Activated naive CD8-positive, alpha-beta T cell treated with anti-CD3 and anti-CD28 coated beads, Interleukin-2, amount 10 ng/mL, durations not matched to agents 7 days and 5 days (primary cell): ENCODE measurements around the gene ABL2. TPM values are rescaled to one million over a fixed set of nuclear protein-coding genes. Genes with fewer than 3 reads are reported as not detected.
"Not testable (repeated sequence)": the region's sequence is repeated elsewhere in the genome, so short reads cannot be mapped to it uniquely, and the experiment has no call there.

Source experiments
- ATAC-seq: fragments of 150-1000 bp; cut with Tn5 transposase; one replicate; pipeline ENCODE4 v1.10.0; 2021; ENCODE audit warnings: low read depth, moderate library complexity
- POLR2A ChIA-PET: fragments of 350-600 bp; sonication (Branson Sonifier 250); formaldehyde crosslinking; loops from one replicate; lab custom pipeline; 2021; ENCODE audit warnings: antibody characterized with exemption; lab: Charles Lee
- DNase-seq: peaks from one replicate; pipeline ENCODE4 v3.0.0; 2021
- H3K27ac Mint-ChIP-seq: one replicate; pipeline ENCODE4 v1.8.0; 2022; ENCODE audit warnings: mild to moderate bottlenecking, mixed read lengths
- H3K27me3 Mint-ChIP-seq: one replicate; pipeline ENCODE4 v1.8.0; 2022; ENCODE audit warnings: mild to moderate bottlenecking, moderate library complexity, mixed read lengths
- H3K36me3 Mint-ChIP-seq: one replicate; pipeline ENCODE4 v1.8.0; 2021; ENCODE audit warnings: mild to moderate bottlenecking, mixed read lengths
- H3K4me1 Mint-ChIP-seq: one replicate; pipeline ENCODE4 v1.8.0; 2021; ENCODE audit warnings: mixed read lengths
- H3K4me3 Mint-ChIP-seq: one replicate; pipeline ENCODE4 v1.8.0; 2022; ENCODE audit warnings: mild to moderate bottlenecking, moderate library complexity, mixed read lengths
- H3K9me3 Mint-ChIP-seq: one replicate; pipeline ENCODE4 v1.8.0; 2021; ENCODE audit warnings: mixed read lengths
- total RNA-seq, 2 experiments: library from RNA; stranded (reverse); gene quantifications; one replicate each; pipeline ENCODE4 v1.2.3, GENCODE V29; 2021

ABL2 gene
- 10 to 100 TPM in 1 of 2 experiments, 1 to 10 TPM in 1; 9.7 to 11.2 TPM for total RNA-seq

DNA sequence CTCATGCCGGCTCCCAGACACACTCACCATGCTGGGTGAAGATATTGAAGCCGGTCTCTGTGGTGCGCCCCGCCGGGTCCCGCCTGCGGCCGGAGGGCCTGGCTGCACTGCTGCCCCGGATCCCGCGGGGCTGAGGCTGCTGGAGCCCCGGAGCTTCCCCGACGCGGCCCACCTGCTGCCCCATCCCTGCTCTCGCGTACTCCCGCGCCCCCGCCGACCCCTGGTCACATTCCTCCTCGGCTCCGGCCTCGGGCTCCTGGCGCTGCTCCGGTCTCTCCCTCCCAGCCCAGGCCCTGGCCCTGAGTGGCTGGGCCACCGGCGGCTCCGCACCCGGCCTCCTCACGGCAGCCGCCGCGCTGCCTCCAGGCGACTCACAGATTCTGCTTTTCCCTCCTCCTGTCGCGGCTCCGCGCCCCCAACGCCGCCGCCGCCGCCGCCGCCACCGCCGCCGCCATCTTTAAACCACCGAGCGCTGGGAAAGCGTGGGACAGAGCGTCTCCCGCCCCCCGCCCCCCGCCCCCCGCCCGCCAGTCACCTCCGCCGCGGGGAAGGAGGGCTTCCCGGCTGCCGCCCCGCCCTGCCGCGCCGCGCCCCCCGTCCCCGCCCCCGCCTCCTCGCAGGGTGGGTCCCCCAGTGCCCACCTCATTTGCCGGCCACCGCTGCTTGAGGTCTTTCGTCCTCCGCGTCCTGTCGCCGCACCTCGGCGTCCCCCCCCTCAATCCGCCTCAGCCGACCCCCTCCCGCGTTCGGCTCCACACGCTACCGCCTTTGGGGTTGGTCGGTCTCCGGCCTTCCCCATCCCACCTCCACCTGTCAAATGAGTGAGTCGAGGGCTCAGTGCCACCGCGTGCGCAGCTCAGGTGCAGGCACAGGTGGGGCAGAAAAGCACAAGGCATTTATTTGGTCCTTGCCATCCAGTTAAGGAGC lies at the start of gene ABL2:
TSS of gene ABL2 (minus strand) at position 464 of the 927 bp plus-strand sequence. CDS start at position 184, 280 bp downstream.
- H3K4me3 Mint-ChIP-seq: peak within 1 kb of the TSS; percentile 89
- no peaks in the 10 kb centered on the region for H3K36me3 Mint-ChIP-seq
- H3K27ac Mint-ChIP-seq: peak within 1 kb of the TSS; percentile 80
- peaks cover 5% of the 10 kb centered on the region for H3K27me3 Mint-ChIP-seq
- peak; percentile 64 for DNase-seq
- H3K4me1 Mint-ChIP-seq: peaks cover 16% of the 10 kb centered on the region
- H3K9me3 Mint-ChIP-seq: no peaks in the 10 kb centered on the region
- peak; percentile 65 for ATAC-seq
- POLR2A ChIA-PET: no interaction called here

DNA sequence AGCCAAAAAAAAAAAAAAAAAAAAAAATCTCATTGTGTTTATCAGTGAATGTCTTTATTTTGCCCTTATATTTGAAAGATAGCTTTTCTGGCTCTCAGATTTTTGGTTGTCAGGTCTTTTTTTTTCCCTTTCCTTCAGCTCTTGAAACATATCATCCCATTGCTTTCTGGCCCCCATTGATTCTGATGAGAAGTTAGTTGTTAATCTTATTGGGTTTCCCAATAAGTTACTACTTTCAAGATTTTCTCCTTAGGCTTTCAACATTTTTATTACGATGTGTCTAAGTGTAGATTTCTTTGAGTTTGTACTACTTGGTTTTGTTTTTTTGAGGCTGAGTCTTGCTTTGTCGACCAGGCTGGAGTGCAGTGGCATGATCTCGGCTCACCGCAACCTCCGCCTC lies 49.4 kb upstream of the ABL2 start:
- H3K4me3 Mint-ChIP-seq: no peak overlapping the region
- no peak overlapping the region for H3K27ac Mint-ChIP-seq
- ATAC-seq (no peak), DNase-seq (no peak)
- H3K36me3 Mint-ChIP-seq: peaks cover 3% of the 10 kb centered on the region
- POLR2A ChIA-PET: no interaction called here
- H3K9me3 Mint-ChIP-seq: peaks cover 6% of the 10 kb centered on the region
- peaks cover 2% of the 10 kb centered on the region for H3K27me3 Mint-ChIP-seq
- H3K4me1 Mint-ChIP-seq: no peaks in the 10 kb centered on the region

DNA sequence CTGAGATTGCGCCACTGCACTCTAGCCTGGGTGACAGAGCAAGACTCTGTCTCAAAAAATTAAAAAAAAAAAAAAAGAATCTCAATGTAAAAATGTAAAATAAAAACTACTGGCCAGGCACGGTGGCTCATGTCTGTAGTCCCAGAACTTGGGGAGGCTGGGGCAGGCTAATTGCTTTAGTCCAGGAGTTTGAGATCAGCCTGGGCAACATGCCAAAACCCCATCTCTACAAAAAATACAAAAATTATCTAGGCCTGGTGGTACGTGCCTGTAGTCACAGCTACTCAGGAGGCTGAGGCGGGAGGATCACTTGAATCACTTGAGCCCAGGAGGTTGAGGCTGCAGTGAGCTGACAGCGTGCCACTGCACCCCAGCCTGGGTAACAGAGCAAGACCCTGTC lies 44.9 kb upstream of the ABL2 start:
- not testable (repeated sequence) for H3K4me3 Mint-ChIP-seq, H3K4me1 Mint-ChIP-seq, H3K36me3 Mint-ChIP-seq, H3K27me3 Mint-ChIP-seq, DNase-seq, H3K9me3 Mint-ChIP-seq, ATAC-seq, H3K27ac Mint-ChIP-seq
- POLR2A ChIA-PET: interaction anchor here (0.7 kb wide), 2 partner anchors 41 to 250 kb away, joined by 3 to 4 read pairs; no protein-coding TSS in a partner anchor

DNA sequence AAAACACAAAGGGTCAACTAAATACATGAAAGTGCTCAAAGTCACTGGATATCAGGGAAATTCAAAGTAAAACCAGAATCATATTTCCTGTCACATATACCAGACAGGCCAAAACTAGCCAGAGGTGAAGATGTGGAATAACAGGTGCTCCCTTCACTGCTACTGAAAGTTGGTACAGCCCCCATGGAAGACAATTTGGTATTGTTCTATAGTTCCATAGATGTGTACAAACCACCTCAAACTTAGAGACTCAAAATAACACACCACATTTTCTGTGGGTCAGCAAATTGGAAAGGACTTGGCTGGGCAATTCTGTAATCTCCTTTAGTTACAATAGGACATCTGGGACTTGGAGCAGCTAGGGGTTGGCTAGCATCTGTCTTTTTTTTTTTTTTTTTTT lies 39.6 kb upstream of the ABL2 start:
- H3K27me3 Mint-ChIP-seq: peaks cover 2% of the 10 kb centered on the region

DNA sequence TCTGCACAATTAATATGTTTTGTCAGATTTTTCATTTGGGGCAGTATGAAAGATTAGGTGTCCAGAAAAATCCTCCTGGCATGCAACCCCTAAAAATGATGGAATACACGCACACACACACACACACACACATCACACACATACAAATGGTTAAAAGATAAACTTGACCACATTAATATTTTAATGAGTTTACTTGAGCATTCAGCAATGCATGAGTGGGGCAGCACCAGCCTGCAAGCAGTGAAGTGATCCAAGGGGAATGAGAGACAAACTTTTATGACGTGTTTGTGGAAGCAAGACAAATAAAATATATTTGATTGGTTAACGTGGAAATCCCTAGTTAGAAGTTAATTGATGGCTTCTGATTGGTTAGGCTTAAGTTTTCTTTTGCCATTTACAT lies 35.0 kb upstream of the ABL2 start:
- Mint-ChIP-seq H3K4me1 (no peaks in the 10 kb centered on the region), H3K27me3 (peaks cover 2% of the 10 kb centered on the region), H3K27ac (no peak overlapping the region), H3K9me3 (no peaks in the 10 kb centered on the region), H3K4me3 (no peak overlapping the region), H3K36me3 (no peaks in the 10 kb centered on the region)
- ATAC-seq: no peak
- POLR2A ChIA-PET: no interaction called here
- DNase-seq: no peak

More for the DNA sequence above, 39.6 kb upstream of the ABL2 start:
- POLR2A ChIA-PET: no interaction called here
- Mint-ChIP-seq H3K27ac (no peak overlapping the region), H3K9me3 (no peaks in the 10 kb centered on the region), H3K4me3 (no peak overlapping the region), H3K36me3 (no peaks in the 10 kb centered on the region), H3K4me1 (no peaks in the 10 kb centered on the region)
- ATAC-seq (no peak), DNase-seq (no peak)

DNA sequence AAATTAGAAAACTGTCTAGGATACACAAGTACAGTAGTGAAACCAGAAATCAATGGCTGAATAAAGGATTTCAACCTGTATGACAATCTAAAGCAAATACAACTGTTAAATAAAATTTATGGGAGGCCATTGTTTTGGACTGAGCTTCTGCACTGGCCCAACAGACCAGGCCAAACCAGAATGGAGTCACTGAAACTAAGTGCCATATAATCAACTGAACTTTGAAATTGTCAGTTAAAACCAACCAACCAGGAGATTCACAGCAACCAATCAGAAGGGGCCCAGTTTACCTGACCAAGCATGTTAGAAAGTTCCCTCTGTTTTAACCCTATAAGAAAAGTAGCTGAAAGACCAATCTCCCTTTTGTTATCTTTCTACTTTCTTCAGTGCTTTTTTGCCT lies 33.6 kb upstream of the ABL2 start:
- no peak overlapping the region for H3K27ac Mint-ChIP-seq
- DNase-seq: no peak

DNA sequence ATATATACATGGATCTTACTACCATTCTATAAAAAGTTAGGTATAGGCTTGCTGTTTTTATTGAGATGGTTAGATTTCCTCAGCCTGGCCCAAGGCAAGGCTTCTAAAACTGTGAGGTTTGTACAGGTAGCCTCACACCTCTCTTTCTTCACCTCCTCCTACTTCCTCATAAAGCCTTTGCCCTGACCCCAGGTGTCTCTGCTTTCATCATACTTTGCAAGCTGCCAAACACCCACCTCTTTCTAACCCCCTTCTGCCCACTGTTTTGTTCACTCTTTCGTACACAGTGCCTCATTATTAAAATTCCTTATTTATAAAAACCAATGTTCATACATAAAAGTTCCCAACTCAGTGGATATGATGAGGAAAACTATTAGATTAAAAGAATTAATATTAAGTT lies 32.7 kb upstream of the ABL2 start:
- POLR2A ChIA-PET: no interaction called here
- ATAC-seq: no peak
- no peaks in the 10 kb centered on the region for H3K9me3 Mint-ChIP-seq
- no peaks in the 10 kb centered on the region for H3K27me3 Mint-ChIP-seq
- no peak overlapping the region for H3K4me3 Mint-ChIP-seq
- no peak for DNase-seq
- no peaks in the 10 kb centered on the region for H3K4me1 Mint-ChIP-seq
- H3K27ac Mint-ChIP-seq: no peak overlapping the region
- H3K36me3 Mint-ChIP-seq: no peaks in the 10 kb centered on the region

More for the DNA sequence above, 33.6 kb upstream of the ABL2 start:
- no peaks in the 10 kb centered on the region for H3K9me3 Mint-ChIP-seq
- H3K4me3 Mint-ChIP-seq: no peak overlapping the region
- no peaks in the 10 kb centered on the region for H3K4me1 Mint-ChIP-seq
- no peak for ATAC-seq
- POLR2A ChIA-PET: no interaction called here
- H3K27me3 Mint-ChIP-seq: no peaks in the 10 kb centered on the region
- no peaks in the 10 kb centered on the region for H3K36me3 Mint-ChIP-seq

DNA sequence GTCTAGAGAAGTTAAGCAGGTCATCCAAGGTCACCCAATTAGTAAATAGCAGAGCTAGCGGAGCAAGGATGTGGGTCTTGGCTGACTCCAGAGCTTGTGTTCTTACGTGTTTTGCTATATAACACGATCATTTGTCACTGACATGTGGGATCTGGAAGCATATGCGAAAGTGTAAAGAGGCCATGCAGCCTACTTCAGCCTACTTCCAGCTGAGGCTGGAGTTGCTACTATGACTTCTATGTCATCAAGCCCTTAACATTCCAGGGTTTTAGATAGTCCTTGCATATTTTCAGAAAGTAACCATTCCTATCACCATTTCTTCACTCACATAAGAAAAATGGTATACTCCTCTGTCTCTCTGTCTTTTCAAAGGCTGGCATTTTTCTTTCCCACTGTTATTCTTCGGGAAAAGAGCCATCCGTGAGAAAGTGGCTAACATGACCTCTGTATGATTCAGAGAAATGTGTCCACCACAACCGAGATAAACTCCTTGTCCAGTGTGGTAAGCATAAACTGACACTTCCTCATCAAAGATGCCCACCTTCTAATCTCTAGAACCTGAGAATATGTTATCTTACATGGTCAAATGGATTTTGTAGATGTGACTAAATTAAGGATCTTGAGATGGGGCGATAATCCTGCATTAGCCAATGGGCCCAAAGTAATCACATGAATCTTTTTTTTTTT lies 24.0 kb upstream of the ABL2 start:
- Mint-ChIP-seq H3K9me3 (no peaks in the 10 kb centered on the region), H3K4me3 (no peak overlapping the region), H3K36me3 (no peaks in the 10 kb centered on the region), H3K4me1 (no peaks in the 10 kb centered on the region), H3K27ac (no peak overlapping the region), H3K27me3 (no peaks in the 10 kb centered on the region)
- ATAC-seq (no peak), DNase-seq (no peak)
- POLR2A ChIA-PET: no interaction called here

DNA sequence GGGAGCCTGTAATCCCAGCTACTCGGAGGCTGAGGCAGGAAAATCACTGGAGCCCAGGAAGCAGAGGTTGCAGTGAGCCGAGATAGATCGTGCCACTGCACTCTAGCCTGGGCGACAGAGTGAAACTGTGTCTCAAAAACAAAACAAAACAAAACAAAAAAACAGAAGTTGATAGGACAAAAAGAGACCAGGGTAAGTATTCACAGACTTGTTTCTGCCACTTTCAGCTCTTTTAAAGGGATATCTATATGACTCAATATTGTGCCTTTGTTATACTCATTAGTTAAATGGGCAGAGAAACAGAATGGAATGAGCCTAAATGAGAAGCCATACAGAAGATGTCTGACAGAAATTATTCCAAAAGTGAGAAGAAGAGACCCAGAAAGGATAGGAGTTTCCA lies 23.1 kb upstream of the ABL2 start:
- ATAC-seq (no peak), DNase-seq (no peak)
- H3K36me3 Mint-ChIP-seq: no peaks in the 10 kb centered on the region
- H3K4me1 Mint-ChIP-seq: no peaks in the 10 kb centered on the region
- H3K27me3 Mint-ChIP-seq: no peaks in the 10 kb centered on the region
- POLR2A ChIA-PET: no interaction called here
- no peak overlapping the region for H3K4me3 Mint-ChIP-seq
- no peaks in the 10 kb centered on the region for H3K9me3 Mint-ChIP-seq
- H3K27ac Mint-ChIP-seq: no peak overlapping the region

DNA sequence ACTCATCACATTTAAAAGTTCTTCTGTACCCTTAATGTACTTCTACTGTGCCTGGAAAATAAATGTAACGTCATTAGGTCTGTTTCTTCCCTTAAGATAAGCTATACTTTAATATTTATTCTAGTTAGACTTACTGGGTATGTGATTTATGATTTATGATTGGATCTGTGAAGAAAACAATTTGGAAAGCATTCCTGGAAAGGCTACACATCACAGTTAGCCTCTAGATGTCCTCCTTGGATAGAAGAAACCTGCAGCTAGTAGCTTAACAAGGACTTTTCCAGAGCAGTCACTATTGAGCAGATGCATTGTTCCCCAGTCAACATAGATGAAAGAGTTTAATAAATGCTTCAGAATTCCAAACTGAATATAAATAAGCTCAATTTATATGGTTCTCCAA lies 22.2 kb upstream of the ABL2 start:
- no peak for DNase-seq
- H3K4me3 Mint-ChIP-seq: no peak overlapping the region
- H3K9me3 Mint-ChIP-seq: no peaks in the 10 kb centered on the region
- no peaks in the 10 kb centered on the region for H3K36me3 Mint-ChIP-seq
- POLR2A ChIA-PET: interaction anchor here (0.6 kb wide), 1 partner anchor 56 kb away, joined by 3 read pairs; no protein-coding TSS in a partner anchor
- ATAC-seq: no peak
- no peak overlapping the region for H3K27ac Mint-ChIP-seq
- no peaks in the 10 kb centered on the region for H3K4me1 Mint-ChIP-seq
- no peaks in the 10 kb centered on the region for H3K27me3 Mint-ChIP-seq

DNA sequence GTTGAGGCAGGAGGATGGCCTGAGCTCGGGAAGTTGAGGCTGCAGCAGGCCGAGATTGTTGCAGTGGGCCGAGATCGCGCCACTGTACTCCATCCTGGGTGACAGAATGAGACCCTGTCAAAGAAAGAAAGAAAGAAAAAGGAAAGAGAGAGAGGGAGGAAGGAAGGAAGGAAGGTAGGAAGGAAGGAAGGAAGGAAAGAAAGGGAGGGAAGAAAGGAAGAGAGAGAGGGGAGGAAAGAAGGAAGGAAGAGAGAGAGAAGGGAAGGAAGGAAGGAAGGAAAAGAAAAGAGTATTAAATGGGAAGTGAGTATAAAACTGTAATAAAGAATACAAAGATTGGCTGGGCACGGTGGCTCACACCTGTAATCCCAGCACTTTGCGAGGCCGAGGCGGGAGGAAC lies 18.4 kb upstream of the ABL2 start:
- H3K4me1 Mint-ChIP-seq: no peaks in the 10 kb centered on the region
- ATAC-seq: no peak
- no peaks in the 10 kb centered on the region for H3K9me3 Mint-ChIP-seq
- H3K27ac Mint-ChIP-seq: no peak overlapping the region
- POLR2A ChIA-PET: no interaction called here
- H3K27me3 Mint-ChIP-seq: no peaks in the 10 kb centered on the region
- no peak overlapping the region for H3K4me3 Mint-ChIP-seq
- no peaks in the 10 kb centered on the region for H3K36me3 Mint-ChIP-seq
- no peak for DNase-seq

DNA sequence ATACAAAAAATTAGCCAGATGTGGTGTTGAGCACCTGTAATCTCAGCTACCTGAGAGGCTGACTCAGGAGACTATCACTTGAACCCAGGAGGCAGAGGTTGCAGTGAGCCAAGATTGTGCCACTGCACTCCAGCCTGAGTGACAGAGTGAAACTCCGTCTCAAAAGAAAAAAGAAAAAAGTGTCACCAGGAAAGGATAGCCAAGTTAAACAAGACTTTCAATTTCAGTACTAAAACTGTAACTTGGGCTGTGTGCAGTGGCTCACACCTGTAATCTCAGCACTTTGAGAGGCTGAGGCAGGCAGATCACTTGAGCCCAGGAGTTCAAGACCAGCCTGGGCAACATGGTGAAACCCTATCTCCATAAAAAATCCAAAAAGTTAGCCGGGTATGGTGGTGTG lies 15.9 kb upstream of the ABL2 start:
- ATAC-seq, H3K9me3 Mint-ChIP-seq, H3K27ac Mint-ChIP-seq, H3K27me3 Mint-ChIP-seq, H3K4me3 Mint-ChIP-seq, H3K36me3 Mint-ChIP-seq, H3K4me1 Mint-ChIP-seq, DNase-seq, POLR2A ChIA-PET: not testable (repeated sequence)

DNA sequence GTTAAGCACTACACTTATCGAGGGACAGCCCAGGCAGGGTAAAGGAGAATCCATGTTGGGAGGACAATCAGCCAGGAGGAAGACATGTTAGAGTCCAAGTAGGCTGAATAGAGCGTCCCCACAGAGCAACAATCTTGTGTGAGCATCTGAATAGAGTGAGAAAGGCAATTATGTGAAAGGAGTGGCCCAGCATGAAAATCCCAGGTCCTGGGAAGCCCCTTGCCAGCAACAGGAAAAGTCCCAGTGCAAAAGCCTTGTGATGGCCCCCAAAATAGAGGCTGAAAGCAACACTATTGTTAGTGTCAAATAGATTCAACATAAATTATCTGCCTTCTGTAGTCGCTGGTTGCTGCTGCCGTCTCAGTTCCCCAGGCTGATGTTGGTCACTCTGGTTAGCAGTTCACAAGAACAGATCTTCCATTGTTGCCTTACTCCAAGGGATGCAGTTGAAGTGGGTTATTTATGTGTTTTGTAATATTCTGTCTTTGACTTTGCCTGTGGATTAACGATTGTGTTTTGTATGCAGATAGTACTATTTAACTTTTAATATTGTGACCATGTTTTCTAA lies 12.1 kb upstream of the ABL2 start:
- H3K36me3 Mint-ChIP-seq: no peaks in the 10 kb centered on the region
- no peaks in the 10 kb centered on the region for H3K27me3 Mint-ChIP-seq
- ATAC-seq: no peak
- H3K4me3 Mint-ChIP-seq: no peak overlapping the region
- H3K4me1 Mint-ChIP-seq: no peaks in the 10 kb centered on the region
- POLR2A ChIA-PET: no interaction called here
- no peaks in the 10 kb centered on the region for H3K9me3 Mint-ChIP-seq
- no peak overlapping the region for H3K27ac Mint-ChIP-seq
- no peak for DNase-seq
